Fibroblast of villous mesenchyme (primary cell): ENCODE results near the gene SMIM5. TPM values are rescaled to one million over a fixed set of nuclear protein-coding genes. Genes with fewer than 3 reads are reported as not detected.

Experiments used
- DNase-seq: peaks from one replicate; pipeline ENCODE4 v3.0.0-alpha.2; 2010; ENCODE audit warnings: low read depth
- H3K4me3 ChIP-seq: 2 replicates; pipeline ENCODE4 v1.5.1; 2011; ENCODE audit warnings: low read depth, mild to moderate bottlenecking, low read length
- CTCF ChIP-seq: IDR thresholded peaks from 2 replicates; pipeline ENCODE4 v1.5.1; 2012; ENCODE audit warnings: low read depth, mild to moderate bottlenecking, low read length; ENCODE audit not compliant: insufficient read depth
- total RNA-seq: library from RNA; depleted of rRNA; stranded (reverse); fragments of >200 nt; gene quantifications from 2 replicates; pipeline ENCODE4 v1.2.3, GENCODE V29; 2012

Gene SMIM5
- total RNA-seq, 1 donor: under 0.01 TPM

GRCh38 chr17:75639771-75640555 lies 6.7 kb downstream of the SMIM5 start:
- no peak for DNase-seq

GRCh38 chr17:75640556-75641119 lies 7.4 kb downstream of the SMIM5 start:
- no peak overlapping the region for H3K4me3 ChIP-seq
- DNase-seq: no peak
- no peak for TF ChIP-seq CTCF

More at GRCh38 chr17:75639771-75640555, 6.7 kb downstream of the SMIM5 start:
- TF ChIP-seq CTCF: no peak
- H3K4me3 ChIP-seq: no peak overlapping the region

- no peak for DNase-seq
- no peak overlapping the region for H3K4me3 ChIP-seq
- no peak for TF ChIP-seq CTCF
Measured at GRCh38 chr17:75641343-75641742, 8.1 kb downstream of the SMIM5 start.

- no peak for DNase-seq
- TF ChIP-seq CTCF: no peak
- no peak overlapping the region for H3K4me3 ChIP-seq
Measured at GRCh38 chr17:75642182-75642783, 9.0 kb downstream of the SMIM5 start.

- H3K4me3 ChIP-seq: no peak overlapping the region
- DNase-seq: no peak
- no peak for TF ChIP-seq CTCF
Measured at GRCh38 chr17:75642784-75643642, 9.8 kb downstream of the SMIM5 start.

- no peak for DNase-seq
- no peak overlapping the region for H3K4me3 ChIP-seq
- TF ChIP-seq CTCF: no peak
Measured at GRCh38 chr17:75643643-75644017, 10.4 kb downstream of the SMIM5 start.
